Peyer's patch (tissue), 4 donors: Measurements from ENCODE around the gene RICTOR. TPM values are rescaled to one million over a fixed set of nuclear protein-coding genes. Genes with fewer than 3 reads are reported as not detected.
A peak's percentile ranks its signal among the peaks of the same experiment; 100 is the strongest.
"Not testable (repeated sequence)": the region's sequence is repeated elsewhere in the genome, so short reads cannot be mapped to it uniquely, and the experiment has no call there.

Experiments
- DNase-seq, 3 donors: peaks; one replicate each; pipeline ENCODE4 v3.0.0-alpha.2; 2017 to 2019
- H3K27ac ChIP-seq, 4 donors: fragments of 200-600 bp; sonication (generic); one replicate each; pipeline ENCODE4 v1.5.1; 2016 to 2019
- H3K27me3 ChIP-seq, 2 donors: fragments of 200-600 bp; sonication (generic); one replicate each; pipeline ENCODE4 v1.5.1; 2019
- H3K36me3 ChIP-seq, 3 donors: fragments of 200-600 bp; sonication (generic); one replicate each; pipeline ENCODE4 v1.5.1; 2016 to 2019
- H3K4me1 ChIP-seq, 4 donors: fragments of 200-600 bp; sonication (generic); one replicate each; pipeline ENCODE4 v1.5.1; 2016 to 2019
- H3K4me3 ChIP-seq, 4 donors: fragments of 200-600 bp; sonication (generic); 1 replicate in 3 of 4; 2 replicates in 1 of 4; pipeline ENCODE4 v1.5.1; 2016 to 2019; ENCODE audit warnings: mild to moderate bottlenecking in 1 of 4
- H3K9me3 ChIP-seq, 4 donors: fragments of 200-600 bp; sonication (generic); one replicate each; pipeline ENCODE4 v1.5.1; 2016 to 2019; ENCODE audit warnings: mild to moderate bottlenecking in 1 of 4
- POLR2A ChIP-seq, 2 donors: fragments of 450-650 bp; IDR thresholded peaks; one replicate each; pipeline ENCODE4 v1.5.1; 2017; ENCODE audit warnings: antibody characterized with exemption in 2 of 2, mild to moderate bottlenecking in 2 of 2, moderate library complexity in 2 of 2
- total RNA-seq, 4 donors: library from RNA; depleted of rRNA; stranded (reverse); fragments of >200 nt; gene quantifications; one replicate each; pipeline ENCODE4 v1.1.0, GENCODE V29; 2016
- TF ChIP-seq, protein P1 (sequence below), 6 experiments: fragments of 450-650 bp in 4 of 6; fragments of 200-600 bp in 2 of 6; sonication (generic) in 1 of 6; IDR thresholded peaks; one replicate each; pipeline ENCODE4 v1.5.1; 2017 to 2019; ENCODE audit warnings: antibody characterized with exemption in 6 of 6, mild to moderate bottlenecking in 3 of 6, moderate library complexity in 1 of 6

The RICTOR gene
- total RNA-seq, 4 donors from 2014 or later = 27.0 to 48.7 (median 33.5) TPM

DNA sequence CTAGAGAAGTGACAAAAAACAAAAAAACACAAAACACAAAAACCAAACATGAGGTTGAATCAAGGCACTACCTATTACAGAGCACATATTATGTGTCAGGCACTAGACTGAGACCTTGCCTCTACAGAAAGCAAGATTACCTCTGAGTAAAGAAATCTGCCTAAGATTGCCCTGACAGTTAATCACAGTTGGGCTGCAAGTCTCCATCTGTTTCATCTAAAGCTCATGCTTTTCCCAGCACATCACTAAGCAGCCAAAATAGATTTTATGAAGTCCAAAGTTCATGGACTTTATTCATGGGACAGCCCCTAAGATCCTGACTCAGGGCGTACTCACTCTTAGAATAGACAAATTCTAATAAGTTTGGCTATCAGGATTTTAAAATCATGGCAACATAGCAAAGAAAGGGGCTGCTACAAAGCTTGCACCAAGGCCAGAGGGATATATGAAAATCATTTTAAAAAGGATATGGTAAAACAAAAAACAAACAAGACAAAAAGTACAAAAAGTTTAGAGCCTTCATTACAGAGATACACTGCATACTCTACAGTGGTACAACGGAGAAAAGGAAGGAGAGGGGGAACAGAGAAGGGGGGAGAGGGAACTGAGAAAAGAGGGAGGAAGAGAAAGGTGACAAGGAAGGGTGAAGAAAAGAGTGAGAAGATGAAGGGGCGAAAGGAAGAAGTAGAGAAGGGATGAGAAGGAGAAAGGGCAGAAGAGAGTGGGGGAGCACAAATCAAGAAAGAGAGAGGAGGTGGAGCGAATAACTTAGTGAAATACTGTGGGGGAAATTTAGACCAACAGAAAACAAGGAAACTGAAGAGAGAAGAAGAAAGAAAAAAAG lies 58.2 kb downstream of the RICTOR start:
- Histone ChIP-seq H3K4me3 (no peak overlapping the region), H3K9me3 (peaks cover 0 to 3% (median 0%) of the 10 kb centered on the region in 4 donors), H3K4me1 (no peaks in the 10 kb centered on the region), H3K36me3 (peaks cover 0 to 27% (median 0%) of the 10 kb centered on the region in 3 donors), H3K27me3 (no peaks in the 10 kb centered on the region), H3K27ac (peak overlapping the region in 1 of 4 donors; percentile 33)
- no peak for TF ChIP-seq POLR2A (IDR thresholded peaks at IDR 0.05)
- TF ChIP-seq, protein P1, sequence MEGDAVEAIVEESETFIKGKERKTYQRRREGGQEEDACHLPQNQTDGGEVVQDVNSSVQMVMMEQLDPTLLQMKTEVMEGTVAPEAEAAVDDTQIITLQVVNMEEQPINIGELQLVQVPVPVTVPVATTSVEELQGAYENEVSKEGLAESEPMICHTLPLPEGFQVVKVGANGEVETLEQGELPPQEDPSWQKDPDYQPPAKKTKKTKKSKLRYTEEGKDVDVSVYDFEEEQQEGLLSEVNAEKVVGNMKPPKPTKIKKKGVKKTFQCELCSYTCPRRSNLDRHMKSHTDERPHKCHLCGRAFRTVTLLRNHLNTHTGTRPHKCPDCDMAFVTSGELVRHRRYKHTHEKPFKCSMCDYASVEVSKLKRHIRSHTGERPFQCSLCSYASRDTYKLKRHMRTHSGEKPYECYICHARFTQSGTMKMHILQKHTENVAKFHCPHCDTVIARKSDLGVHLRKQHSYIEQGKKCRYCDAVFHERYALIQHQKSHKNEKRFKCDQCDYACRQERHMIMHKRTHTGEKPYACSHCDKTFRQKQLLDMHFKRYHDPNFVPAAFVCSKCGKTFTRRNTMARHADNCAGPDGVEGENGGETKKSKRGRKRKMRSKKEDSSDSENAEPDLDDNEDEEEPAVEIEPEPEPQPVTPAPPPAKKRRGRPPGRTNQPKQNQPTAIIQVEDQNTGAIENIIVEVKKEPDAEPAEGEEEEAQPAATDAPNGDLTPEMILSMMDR (IDR thresholded peaks at IDR 0.05) = no peak
- DNase-seq = no peak

DNA sequence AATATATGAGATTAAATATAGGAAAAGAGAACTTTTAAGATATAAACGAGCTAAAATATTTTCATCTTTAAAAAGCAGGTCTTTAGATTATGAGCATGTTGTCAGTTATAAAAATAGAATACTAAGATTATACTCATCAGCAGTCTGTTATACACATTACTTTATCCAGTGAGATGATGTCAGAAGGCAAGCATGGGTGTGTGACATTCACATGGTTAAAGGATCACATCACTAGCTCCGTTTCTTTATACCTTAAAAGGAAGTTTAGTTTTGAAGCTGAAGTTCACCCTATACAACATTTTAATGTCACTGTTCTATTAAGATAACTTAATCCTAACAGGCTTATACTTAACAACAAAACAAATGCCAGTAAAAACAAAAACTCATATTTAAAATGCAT lies 59.6 kb downstream of the RICTOR start:
- H3K27ac ChIP-seq = peak overlapping the region in 1 of 4 donors; percentile 33
- peaks cover 0 to 3% (median 0%) of the 10 kb centered on the region in 4 donors for H3K9me3 ChIP-seq
- no peak for TF ChIP-seq POLR2A (IDR thresholded peaks at IDR 0.05)
- TF ChIP-seq, protein P1 (IDR thresholded peaks at IDR 0.05) = no peak
- DNase-seq = no peak
- H3K4me1 ChIP-seq = no peaks in the 10 kb centered on the region
- no peak overlapping the region for H3K4me3 ChIP-seq
- H3K27me3 ChIP-seq = no peaks in the 10 kb centered on the region
- H3K36me3 ChIP-seq = peaks cover 0 to 29% (median 0%) of the 10 kb centered on the region in 3 donors

DNA sequence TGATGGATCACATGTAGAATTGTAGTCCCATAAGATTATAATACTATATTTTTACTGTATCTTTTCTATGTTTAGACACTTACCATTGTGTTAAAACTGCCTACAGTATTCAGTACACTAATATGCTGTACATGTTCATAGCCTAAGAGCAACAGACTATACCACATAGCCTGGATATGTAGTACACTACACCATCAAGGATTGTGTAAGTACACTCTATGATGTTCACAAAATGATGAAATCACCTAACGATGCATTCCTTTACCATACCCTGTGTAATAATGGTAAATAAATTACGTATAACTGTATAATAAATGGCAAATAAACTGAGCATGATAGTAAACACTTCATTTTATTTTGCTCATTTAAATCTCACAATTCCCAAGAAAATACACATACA lies 60.3 kb downstream of the RICTOR start:
- peaks cover 0 to 23% (median 0%) of the 10 kb centered on the region in 3 donors for H3K36me3 ChIP-seq
- TF ChIP-seq, protein P1 (IDR thresholded peaks at IDR 0.05) = no peak
- no peak for TF ChIP-seq POLR2A (IDR thresholded peaks at IDR 0.05)
- H3K4me1 ChIP-seq = no peaks in the 10 kb centered on the region
- no peak overlapping the region for H3K4me3 ChIP-seq
- peak overlapping the region in 1 of 4 donors; percentile 18 for H3K27ac ChIP-seq
- DNase-seq = no peak
- no peaks in the 10 kb centered on the region for H3K27me3 ChIP-seq
- peaks cover 0 to 3% (median 0%) of the 10 kb centered on the region in 4 donors for H3K9me3 ChIP-seq

DNA sequence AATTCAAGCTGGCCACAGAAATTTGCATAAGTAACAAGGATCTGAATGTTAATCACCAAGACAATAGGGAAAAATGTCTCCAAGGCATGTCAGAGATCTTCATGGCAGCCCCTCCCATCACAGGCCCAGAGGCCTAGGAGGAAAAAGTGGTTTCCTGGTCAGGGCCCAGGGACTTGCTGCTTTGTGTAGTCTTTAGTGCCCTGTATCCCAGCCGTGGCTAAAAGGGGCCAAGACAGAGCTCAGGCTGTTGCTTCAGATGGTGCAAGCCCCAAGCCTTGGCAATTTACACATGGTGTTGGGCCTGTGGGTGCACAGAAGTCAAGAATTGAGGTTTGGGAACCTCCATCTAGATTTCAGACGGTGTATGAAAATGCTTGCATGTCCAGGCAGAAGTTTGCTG lies 63.2 kb downstream of the RICTOR start:
- not testable (repeated sequence) for DNase-seq, H3K4me3 ChIP-seq, H3K27me3 ChIP-seq, H3K27ac ChIP-seq, H3K4me1 ChIP-seq, H3K9me3 ChIP-seq
- peaks cover 0 to 23% (median 0%) of the 10 kb centered on the region in 3 donors for H3K36me3 ChIP-seq

DNA sequence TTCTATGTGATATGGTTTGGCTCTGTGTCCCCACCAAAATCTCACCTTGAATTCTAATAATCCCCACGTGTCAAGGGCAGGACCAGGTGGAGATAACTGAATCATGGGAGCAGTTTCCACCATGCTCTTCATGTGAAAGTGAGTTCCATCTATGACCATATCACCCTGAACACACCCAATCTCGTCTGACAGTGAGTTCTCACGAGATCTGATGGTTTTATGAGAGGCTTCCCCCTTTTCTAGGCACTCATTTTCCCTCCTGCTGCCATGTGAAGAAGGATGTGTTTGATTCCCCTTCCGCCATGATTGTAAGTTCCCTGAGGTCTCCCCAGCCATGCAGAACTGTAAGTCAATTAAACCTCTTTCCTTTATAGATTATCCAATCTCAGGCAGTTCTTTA lies 64.2 kb downstream of the RICTOR start:
- no peak for DNase-seq
- TF ChIP-seq POLR2A (IDR thresholded peaks at IDR 0.05) = no peak
- TF ChIP-seq, protein P1 (IDR thresholded peaks at IDR 0.05) = no peak
- Histone ChIP-seq H3K4me3 (no peak overlapping the region), H3K27me3 (no peaks in the 10 kb centered on the region), H3K27ac (no peak overlapping the region), H3K36me3 (peaks cover 0 to 23% (median 0%) of the 10 kb centered on the region in 3 donors), H3K4me1 (no peaks in the 10 kb centered on the region), H3K9me3 (peaks cover 0 to 3% (median 0%) of the 10 kb centered on the region in 4 donors)

DNA sequence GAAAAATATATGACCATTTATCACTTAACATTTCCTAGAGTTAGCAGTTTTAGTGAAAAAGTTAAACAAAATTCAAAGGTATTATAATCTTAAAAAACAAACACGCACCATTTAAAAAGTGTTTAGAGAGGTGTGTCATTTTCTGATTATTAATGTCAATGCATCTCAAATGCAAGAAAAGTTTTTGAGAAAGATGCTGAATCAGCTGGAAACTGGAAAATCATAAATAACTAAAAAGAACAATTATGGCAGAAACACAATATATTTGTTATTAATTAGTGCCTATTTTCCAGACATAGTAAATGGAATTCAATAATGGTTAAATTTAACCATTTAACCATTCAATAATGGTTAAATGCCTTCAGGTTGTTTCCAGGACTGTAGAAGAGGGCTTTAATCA lies 64.9 kb downstream of the RICTOR start:
- no peaks in the 10 kb centered on the region for H3K4me1 ChIP-seq
- H3K36me3 ChIP-seq = peaks cover 0 to 23% (median 0%) of the 10 kb centered on the region in 3 donors
- no peak overlapping the region for H3K4me3 ChIP-seq
- H3K27ac ChIP-seq = no peak overlapping the region
- no peak for DNase-seq
- no peaks in the 10 kb centered on the region for H3K27me3 ChIP-seq
- TF ChIP-seq, protein P1 (IDR thresholded peaks at IDR 0.05) = no peak
- TF ChIP-seq POLR2A (IDR thresholded peaks at IDR 0.05) = no peak
- H3K9me3 ChIP-seq = peaks cover 0 to 3% (median 0%) of the 10 kb centered on the region in 4 donors
